Pancreas (tissue), 10 donors: Measurements from ENCODE around the gene KCNMB4. TPM values are rescaled to one million over a fixed set of nuclear protein-coding genes. Genes with fewer than 3 reads are reported as not detected.

ENCODE experiments used
- ATAC-seq, 4 donors: fragments of 200-7000 bp; cut with Tn5 transposase; one replicate each; pipeline versions ENCODE4 v1.8.0 to v1.9.1; 2020; ENCODE audit warnings: mild to moderate bottlenecking in 4 of 4, moderate library complexity in 4 of 4
- DNase-seq, 6 donors: peaks; one replicate each; pipeline ENCODE4 v3.0.0-alpha.2; 2020
- FAIRE-seq: peaks from 2 replicates; lab custom pipeline; 2012; peaks lifted over from hg19 to GRCh38; lab: Jason Lieb, UNC
- H3K27ac ChIP-seq, 4 donors: fragments of 200-600 bp; sonication (generic); 1 replicate in 3 of 4; 2 replicates in 1 of 4; pipeline versions ENCODE4 v1.5.0 to v1.8.0; 2020
- H3K27me3 ChIP-seq, 4 donors: fragments of 200-600 bp; one replicate each; pipeline ENCODE4 v1.8.0; 2021
- H3K36me3 ChIP-seq, 3 donors: fragments of 200-600 bp; sonication (generic) in 1 of 3; one replicate each; pipeline versions ENCODE4 v1.5.0 to v1.8.0; 2020 to 2021
- H3K4me1 ChIP-seq, 3 donors: fragments of 200-600 bp; one replicate each; pipeline ENCODE4 v1.8.0; 2021
- H3K4me3 ChIP-seq, 4 donors: fragments of 200-600 bp; sonication (generic) in 2 of 4; one replicate each; pipeline versions ENCODE4 v1.5.0 to v1.8.0; 2020 to 2021
- H3K9me3 ChIP-seq, 4 donors: fragments of 200-600 bp; one replicate each; pipeline ENCODE4 v1.8.0; 2021
- CTCF ChIP-seq, 4 donors: fragments of 200-600 bp; sonication (generic) in 3 of 4; IDR thresholded peaks; one replicate each; pipeline versions ENCODE4 v1.5.0 to v1.8.0; 2021; ENCODE audit warnings: antibody characterized with exemption in 4 of 4
- WGBS, 2 donors: extraction: QIAGEN DNeasy Blood & Tissue Kit; methylation state at CpG; one replicate each; pipeline ENCODE4 v1.1.7; 2013; 5-methylcytosine and 5-hydroxymethylcytosine counted together
- intact Hi-C, 3 donors: fragments of 100-400 bp; cut with DNase I; formaldehyde crosslinking; loops; one replicate each; pipeline versions ENCODE4 v1.11.1 to v1.14.2; 2022
- polyA plus RNA-seq, 2 donors: library from polyadenylated mRNA; stranded (reverse); fragments of 200-250 nt; gene quantifications; one replicate each; pipeline ENCODE4 v1.2.3, GENCODE V29; 2013
- total RNA-seq, 6 donors: library from RNA; stranded (reverse); fragmentation: NEBNext Ultra II Directional in 4 of 6; extraction: Animal tissue kit (Norgen Biotek cat#: 25700) in 4 of 6; gene quantifications; one replicate each; pipeline versions ENCODE4 v1.2.1 to v1.2.4, GENCODE V29; 2021 to 2023
- donor health status: healthy with polysubstance abuse.
- donor health status: DM: no; HTN: no; CAD: no; lungs with moderate emphysema.
- donor health status: DM: no; HTN: no; CAD: no.
- donor health status: control.
- donor health status: control.
- donor health status: Bipolar disorder and iron deficiency.
- donor health status: DM: yes; HTN: yes; CAD: no.
- donor health status: DM: no; HTN: no; CAD: no.
- donor health status: DM: no; HTN: no; CAD: no.
- donor health status: DM: yes; HTN: yes; CAD: no.

Gene KCNMB4
- total and polyA plus RNA-seq, 8 donors, result 0.12 to 1.1 (median 0.33) TPM

DNA sequence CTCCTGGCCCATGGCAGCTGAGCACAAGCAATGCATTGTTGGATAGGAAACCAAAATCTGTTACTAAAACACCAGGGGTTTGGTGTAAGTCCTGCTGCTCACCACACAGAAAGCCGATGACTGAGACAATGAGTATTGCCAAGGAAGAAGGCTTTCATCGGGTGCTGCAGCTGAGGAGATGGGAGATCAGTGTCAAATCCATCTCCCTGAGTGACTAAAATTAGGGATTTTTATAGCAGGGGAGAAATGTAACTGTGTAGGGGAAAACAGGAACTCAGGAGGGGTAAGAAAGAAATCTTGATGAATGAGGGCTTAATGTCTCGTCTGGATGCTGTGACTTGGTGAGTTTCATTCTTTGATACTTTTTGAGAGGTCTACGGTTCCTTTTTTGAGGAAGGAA is 97.9 kb downstream of the KCNMB4 start:
- no peak for TF ChIP-seq CTCF (IDR thresholded peaks at IDR 0.05)
- no peak for FAIRE-seq

DNA sequence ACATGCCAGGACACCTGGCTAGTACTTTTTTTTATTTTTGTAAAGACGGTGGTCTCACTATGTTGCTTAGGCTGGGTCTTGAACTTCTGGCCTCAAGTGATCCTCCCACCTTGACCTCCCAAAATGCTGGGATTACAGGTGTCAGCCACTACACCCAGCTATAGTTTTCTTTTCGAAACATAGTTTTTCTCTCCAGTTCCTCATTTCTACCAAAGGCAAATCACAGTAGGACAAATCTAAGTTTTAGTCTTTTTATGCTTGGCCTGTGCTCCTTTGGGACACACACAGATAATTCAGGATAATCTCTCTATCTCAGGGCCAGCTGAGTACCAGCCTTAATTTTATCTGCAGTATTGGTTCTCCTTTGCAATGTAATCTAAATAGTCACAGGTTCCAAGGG is 100.7 kb downstream of the KCNMB4 start:
- ATAC-seq (no peak), FAIRE-seq (no peak), DNase-seq (no peak)
- 69 to 75% methylated on average over 2 of the region's 2 CpGs for WGBS, 2 donors
- H3K9me3 ChIP-seq, result no peaks in the 10 kb centered on the region
- H3K27ac ChIP-seq, result no peak overlapping the region
- H3K36me3 ChIP-seq, result no peaks in the 10 kb centered on the region
- no peaks in the 10 kb centered on the region for H3K27me3 ChIP-seq
- H3K4me3 ChIP-seq, result no peak overlapping the region
- intact Hi-C loops, result no loop called here
- no peaks in the 10 kb centered on the region for H3K4me1 ChIP-seq
- no peak for TF ChIP-seq CTCF (IDR thresholded peaks at IDR 0.05)

More for the DNA sequence above, 97.9 kb downstream of the KCNMB4 start:
- no peaks in the 10 kb centered on the region for H3K4me1 ChIP-seq
- ATAC-seq (no peak), DNase-seq (no peak)
- no peaks in the 10 kb centered on the region for H3K27me3 ChIP-seq
- H3K9me3 ChIP-seq, result no peaks in the 10 kb centered on the region
- H3K27ac ChIP-seq, result no peak overlapping the region
- H3K36me3 ChIP-seq, result no peaks in the 10 kb centered on the region
- no peak overlapping the region for H3K4me3 ChIP-seq
- 77 to 82% methylated on average over 4 of the region's 4 CpGs for WGBS, 2 donors
- intact Hi-C loops, result no loop called here

DNA sequence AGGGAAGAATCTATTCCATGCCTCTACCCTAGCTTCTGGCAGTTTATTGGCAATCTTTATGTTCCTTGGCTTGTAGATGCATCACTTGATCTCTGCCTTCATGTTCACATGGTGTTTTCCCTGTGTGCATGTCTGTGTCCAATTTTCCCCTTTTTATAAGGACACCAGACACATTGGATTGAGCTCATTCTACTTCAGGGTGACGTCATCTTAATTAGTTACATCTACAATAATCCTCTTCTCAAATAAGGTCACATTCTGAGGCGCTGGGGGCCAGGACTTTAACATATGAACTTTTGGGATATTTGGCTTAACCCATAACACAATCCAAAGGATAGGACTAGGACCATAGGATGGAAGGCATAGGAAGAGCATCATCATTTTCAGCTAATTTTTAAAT is 101.4 kb downstream of the KCNMB4 start:
- FAIRE-seq, result no peak

DNA sequence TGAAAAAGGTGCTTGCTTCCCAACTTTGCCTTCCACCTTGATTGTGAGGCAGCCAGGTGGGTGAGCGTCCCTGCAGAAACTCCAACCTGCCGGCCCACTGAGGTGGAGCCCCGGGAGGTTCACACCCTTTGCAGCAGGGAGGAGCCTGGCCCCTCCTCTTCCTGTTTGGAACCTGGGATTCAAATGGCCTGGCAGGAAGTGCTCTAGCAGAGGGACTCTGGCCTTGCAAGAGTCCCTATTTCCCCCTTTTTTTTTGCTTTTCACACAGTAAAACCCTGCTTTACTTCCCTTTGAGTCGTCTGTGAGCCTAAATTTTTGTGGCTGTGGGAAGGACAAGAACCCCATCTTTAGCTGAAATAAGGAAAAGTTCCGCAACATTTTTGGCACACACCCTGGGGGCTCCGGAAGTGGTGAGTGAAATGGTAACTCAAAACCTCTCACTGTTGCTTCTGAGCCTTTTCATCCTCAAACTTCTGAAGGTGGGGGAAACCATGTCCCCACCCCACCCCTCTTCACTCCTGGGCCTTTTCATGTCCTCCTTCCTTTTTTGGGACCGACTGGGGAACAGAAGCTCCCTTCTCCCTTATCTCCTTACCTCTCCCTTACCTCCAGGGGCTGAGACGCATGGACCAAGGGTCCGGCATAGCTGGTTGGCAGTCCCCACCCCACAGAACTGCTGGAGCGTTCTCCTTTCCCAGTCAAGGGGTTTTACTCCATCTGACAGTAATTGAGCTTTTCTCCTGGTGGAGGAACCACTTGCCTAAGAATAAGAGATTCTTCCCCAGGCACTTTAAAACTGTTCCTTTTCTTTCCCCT is 102.0 kb downstream of the KCNMB4 start:
- intact Hi-C loops, result no loop called here
- Histone ChIP-seq H3K27me3 (no peaks in the 10 kb centered on the region), H3K27ac (no peak overlapping the region), H3K36me3 (no peaks in the 10 kb centered on the region), H3K4me3 (no peak overlapping the region), H3K9me3 (no peaks in the 10 kb centered on the region), H3K4me1 (no peaks in the 10 kb centered on the region)
- DNase-seq (no peak), ATAC-seq (no peak), FAIRE-seq (no peak)
- WGBS, 2 donors, result 66 to 73% methylated on average over 10 of the region's 10 CpGs
- TF ChIP-seq CTCF (IDR thresholded peaks at IDR 0.05), result no peak

More for the DNA sequence above, 101.4 kb downstream of the KCNMB4 start:
- no peaks in the 10 kb centered on the region for H3K27me3 ChIP-seq
- H3K27ac ChIP-seq, result no peak overlapping the region
- no peaks in the 10 kb centered on the region for H3K4me1 ChIP-seq
- TF ChIP-seq CTCF (IDR thresholded peaks at IDR 0.05), result no peak
- no peak overlapping the region for H3K4me3 ChIP-seq
- no peak for ATAC-seq
- H3K36me3 ChIP-seq, result no peaks in the 10 kb centered on the region
- WGBS, 2 donors, result 70 to 83% methylated on average over 2 of the region's 2 CpGs
- DNase-seq, result no peak
- intact Hi-C loops, result no loop called here
- no peaks in the 10 kb centered on the region for H3K9me3 ChIP-seq

GRCh38 chr12:70468741-70469140 is 102.7 kb downstream of the KCNMB4 start:
- 89 to 95% methylated on average over 3 of the region's 3 CpGs for WGBS, 2 donors
- Histone ChIP-seq H3K27ac (no peak overlapping the region), H3K4me1 (no peaks in the 10 kb centered on the region), H3K4me3 (no peak overlapping the region), H3K9me3 (no peaks in the 10 kb centered on the region), H3K27me3 (no peaks in the 10 kb centered on the region), H3K36me3 (no peaks in the 10 kb centered on the region)
- DNase-seq (no peak), FAIRE-seq (no peak), ATAC-seq (no peak)
- intact Hi-C loops, result no loop called here
- no peak for TF ChIP-seq CTCF (IDR thresholded peaks at IDR 0.05)
